Astrocyte (in vitro differentiated cells and primary cell): ENCODE results near the gene GSTA5. TPM values are rescaled to one million over a fixed set of nuclear protein-coding genes. Genes with fewer than 3 reads are reported as not detected.
A peak's percentile ranks its signal among the peaks of the same experiment; 100 is the strongest.

ENCODE experiments used
- DNase-seq: peaks from one replicate; pipeline ENCODE4 v3.0.0-alpha.2; 2010; ENCODE audit warnings: low read depth
- FAIRE-seq: peaks from 2 replicates; lab custom pipeline; 2011; peaks lifted over from hg19 to GRCh38; lab: Jason Lieb, UNC
- H2AFZ ChIP-seq: 2 replicates; pipeline ENCODE4 v1.6.0; 2012; ENCODE audit warnings: low read depth, low read length, inconsistent platforms
- H3K27ac ChIP-seq: 2 replicates; pipeline ENCODE4 v1.5.1; 2011; ENCODE audit warnings: low read depth, low read length, inconsistent platforms
- H3K27me3 ChIP-seq: 2 replicates; pipeline ENCODE4 v1.6.0; 2011; ENCODE audit warnings: low read length, inconsistent platforms; ENCODE audit not compliant: insufficient read depth
- H3K36me3 ChIP-seq: 2 replicates; pipeline ENCODE4 v1.5.1; 2011; ENCODE audit warnings: low read length, inconsistent platforms; ENCODE audit not compliant: insufficient read depth
- H3K4me1 ChIP-seq: 2 replicates; pipeline ENCODE4 v1.5.1; 2011; ENCODE audit warnings: low read length, inconsistent platforms; ENCODE audit not compliant: insufficient read depth
- H3K4me2 ChIP-seq: 2 replicates; pipeline ENCODE4 v1.6.0; 2012; ENCODE audit warnings: low read length, inconsistent platforms
- H3K4me3 ChIP-seq: 2 replicates; pipeline ENCODE4 v1.5.1; 2011; ENCODE audit warnings: low read depth, mild to moderate bottlenecking, low read length, inconsistent platforms; ENCODE audit not compliant: insufficient read depth
- H3K79me2 ChIP-seq: 2 replicates; pipeline ENCODE4 v1.6.0; 2012; ENCODE audit warnings: mild to moderate bottlenecking, low read length, inconsistent platforms; ENCODE audit not compliant: insufficient read depth
- H3K9ac ChIP-seq: 2 replicates; pipeline ENCODE4 v1.6.0; 2012; ENCODE audit warnings: mild to moderate bottlenecking, low read length, inconsistent platforms
- H3K9me3 ChIP-seq: 2 replicates; pipeline ENCODE4 v1.5.1; 2012; ENCODE audit warnings: low read depth, mild to moderate bottlenecking, low read length, inconsistent platforms; ENCODE audit not compliant: insufficient read depth
- H4K20me1 ChIP-seq: 2 replicates; pipeline ENCODE4 v1.6.0; 2012; ENCODE audit warnings: low read length, inconsistent platforms; ENCODE audit not compliant: insufficient read depth
- H3K27ac Mint-ChIP-seq: one replicate; pipeline ENCODE4 v1.8.0; 2021; ENCODE audit warnings: mild to moderate bottlenecking, mixed read lengths; ENCODE audit not compliant: unreplicated experiment
- H3K27me3 Mint-ChIP-seq: one replicate; pipeline ENCODE4 v1.8.0; 2021; ENCODE audit warnings: low read depth, mixed read lengths; ENCODE audit not compliant: unreplicated experiment
- H3K36me3 Mint-ChIP-seq: one replicate; pipeline ENCODE4 v1.8.0; 2021; ENCODE audit warnings: low read depth, mixed read lengths; ENCODE audit not compliant: unreplicated experiment
- H3K4me1 Mint-ChIP-seq: one replicate; pipeline ENCODE4 v1.8.0; 2021; ENCODE audit warnings: low read depth, mixed read lengths; ENCODE audit not compliant: unreplicated experiment
- H3K4me3 Mint-ChIP-seq: one replicate; pipeline ENCODE4 v1.8.0; 2021; ENCODE audit warnings: mild to moderate bottlenecking, moderate library complexity, mixed read lengths; ENCODE audit not compliant: unreplicated experiment
- H3K9me3 Mint-ChIP-seq: one replicate; pipeline ENCODE4 v1.8.0; 2021; ENCODE audit warnings: mild to moderate bottlenecking, mixed read lengths; ENCODE audit not compliant: unreplicated experiment
- CTCF ChIP-seq: IDR thresholded peaks from 2 replicates; pipeline ENCODE4 v1.5.1; 2011; ENCODE audit warnings: low read depth, mild to moderate bottlenecking, inconsistent platforms, low read length, moderate library complexity; ENCODE audit not compliant: insufficient read depth
- EZH2 ChIP-seq: IDR thresholded peaks from 2 replicates; pipeline ENCODE4 v1.6.1; 2012; ENCODE audit warnings: mild to moderate bottlenecking, low read length, inconsistent platforms; ENCODE audit not compliant: insufficient read depth
- total RNA-seq: library from RNA; stranded (reverse); gene quantifications from 2 replicates; pipeline ENCODE4 v1.2.1, GENCODE V29; 2021

Gene GSTA5
- total RNA-seq, 1 donor from 2014 or later, result not detected

- H3K79me2 ChIP-seq, result no peaks in the 10 kb centered on the region
- no peaks in the 10 kb centered on the region for H3K9me3 ChIP-seq
- H3K4me1 Mint-ChIP-seq, result peaks cover 12% of the 10 kb centered on the region
- peaks cover 3% of the 10 kb centered on the region for H3K36me3 Mint-ChIP-seq
- no peak overlapping the region for H3K4me2 ChIP-seq
- no peak overlapping the region for H2AFZ ChIP-seq
- no peaks in the 10 kb centered on the region for H3K4me1 ChIP-seq
- FAIRE-seq (no peak), DNase-seq (peak; percentile 56)
- TF ChIP-seq CTCF, result no peak
- TF ChIP-seq EZH2, result no peak
- no peak overlapping the region for H3K4me3 ChIP-seq
- H3K36me3 ChIP-seq, result no peaks in the 10 kb centered on the region
- H3K4me3 Mint-ChIP-seq, result no peak overlapping the region
- H4K20me1 ChIP-seq, result no peaks in the 10 kb centered on the region
- H3K9me3 Mint-ChIP-seq, result peaks cover 2% of the 10 kb centered on the region
- peaks cover 8% of the 10 kb centered on the region for H3K27me3 Mint-ChIP-seq
- H3K27me3 ChIP-seq, result peaks cover 2% of the 10 kb centered on the region
- peak overlapping the region; percentile 9 for H3K27ac Mint-ChIP-seq
- H3K27ac ChIP-seq, result no peak overlapping the region
- H3K9ac ChIP-seq, result no peak overlapping the region
These were observed 47.4 kb upstream of the GSTA5 start for GRCh38 chr6:52887910-52888524.

- H3K27me3 Mint-ChIP-seq, result peaks cover 5% of the 10 kb centered on the region
- peak overlapping the region; percentile 88 for H3K4me2 ChIP-seq
- TF ChIP-seq CTCF, result peak; percentile 83
- no peak for TF ChIP-seq EZH2
- no peak overlapping the region for H3K27ac ChIP-seq
- H2AFZ ChIP-seq, result peak overlapping the region; percentile 96
- peak overlapping the region; percentile 78 for H3K9ac ChIP-seq
- FAIRE-seq, result peak; percentile 84
- no peaks in the 10 kb centered on the region for H4K20me1 ChIP-seq
- H3K36me3 ChIP-seq, result no peaks in the 10 kb centered on the region
- peaks cover 16% of the 10 kb centered on the region for H3K4me1 Mint-ChIP-seq
- no peaks in the 10 kb centered on the region for H3K9me3 ChIP-seq
- peaks cover 12% of the 10 kb centered on the region for H3K4me1 ChIP-seq
- no peaks in the 10 kb centered on the region for H3K79me2 ChIP-seq
- peak overlapping the region; percentile 64 for H3K4me3 ChIP-seq
- no peaks in the 10 kb centered on the region for H3K9me3 Mint-ChIP-seq
- no peak overlapping the region for H3K4me3 Mint-ChIP-seq
- DNase-seq, result peak; percentile 42
- peaks cover 1% of the 10 kb centered on the region for H3K36me3 Mint-ChIP-seq
- no peak overlapping the region for H3K27ac Mint-ChIP-seq
- H3K27me3 ChIP-seq, result no peaks in the 10 kb centered on the region
These were observed 41.6 kb upstream of the GSTA5 start for GRCh38 chr6:52881996-52882841.
